Neural progenitor cell (in vitro differentiated cells): ENCODE results near the gene IL1R2. TPM values are rescaled to one million over a fixed set of nuclear protein-coding genes. Genes with fewer than 3 reads are reported as not detected.

Source experiments
- DNase-seq: peaks from one replicate; pipeline ENCODE4 v3.0.0-alpha.2; 2016; ENCODE audit warnings: low spot score
- H2AFZ ChIP-seq: fragments of 200-600 bp; sonication (generic); replicated peaks from 2 replicates; pipeline ENCODE4 v1.6.1; 2016; ENCODE audit warnings: antibody characterized with exemption
- H3F3A ChIP-seq: fragments of 200-600 bp; sonication (generic); 2 replicates; pipeline ENCODE4 v1.6.1; 2016; ENCODE audit warnings: antibody characterized with exemption, low read depth
- H3K27ac ChIP-seq: fragments of 200-600 bp; sonication (generic); 2 replicates; pipeline ENCODE4 v1.5.1; 2016; ENCODE audit warnings: mild to moderate bottlenecking
- H3K27me3 ChIP-seq: fragments of 200-600 bp; sonication (generic); 2 replicates; pipeline ENCODE4 v1.6.1; 2016; ENCODE audit warnings: mild to moderate bottlenecking, moderate library complexity
- H3K36me3 ChIP-seq: fragments of 200-600 bp; sonication (generic); 2 replicates; pipeline ENCODE4 v1.5.1; 2016
- H3K4me1 ChIP-seq: fragments of 200-600 bp; sonication (generic); 2 replicates; pipeline ENCODE4 v1.6.1; 2016; ENCODE audit warnings: mixed run types
- H3K4me2 ChIP-seq: fragments of 200-600 bp; sonication (generic); 2 replicates; pipeline ENCODE4 v1.6.1; 2016
- H3K4me3 ChIP-seq: fragments of 200-600 bp; sonication (generic); 2 replicates; pipeline ENCODE4 v1.5.1; 2016
- H3K79me2 ChIP-seq: fragments of 200-600 bp; sonication (generic); 2 replicates; pipeline ENCODE4 v1.6.1; 2016; ENCODE audit warnings: low read depth
- H3K9ac ChIP-seq: fragments of 200-600 bp; sonication (generic); 2 replicates; pipeline ENCODE4 v1.6.1; 2016
- H3K9me3 ChIP-seq: fragments of 200-600 bp; sonication (generic); 2 replicates; pipeline ENCODE4 v1.5.1; 2016; ENCODE audit warnings: low read depth
- H4K20me1 ChIP-seq: fragments of 200-600 bp; sonication (generic); 2 replicates; pipeline ENCODE4 v1.6.1; 2016; ENCODE audit warnings: low read depth
- H3K27ac Mint-ChIP-seq: 3 replicates; pipeline ENCODE4 v1.8.0; 2021; ENCODE audit warnings: mixed read lengths
- H3K27me3 Mint-ChIP-seq: 2 replicates; pipeline ENCODE4 v1.8.0; 2022; ENCODE audit warnings: low read depth, mild to moderate bottlenecking, inconsistent platforms, moderate library complexity, mixed read lengths; ENCODE audit not compliant: insufficient read depth
- H3K36me3 Mint-ChIP-seq: 3 replicates; pipeline ENCODE4 v1.8.0; 2021; ENCODE audit warnings: mixed read lengths
- H3K4me1 Mint-ChIP-seq: 3 replicates; pipeline ENCODE4 v1.8.0; 2021; ENCODE audit warnings: mixed read lengths
- H3K4me3 Mint-ChIP-seq: 3 replicates; pipeline ENCODE4 v1.8.0; 2021; ENCODE audit warnings: mild to moderate bottlenecking, moderate library complexity, mixed read lengths
- H3K9me3 Mint-ChIP-seq: 3 replicates; pipeline ENCODE4 v1.8.0; 2020; ENCODE audit warnings: mixed read lengths
- CTCF ChIP-seq: fragments of 200-600 bp; sonication (generic); IDR thresholded peaks from 2 replicates; pipeline ENCODE4 v1.5.1; 2017; ENCODE audit warnings: antibody characterized with exemption, mild to moderate bottlenecking
- EZH2 ChIP-seq: fragments of 200-600 bp; sonication (generic); IDR thresholded peaks from 2 replicates; pipeline ENCODE4 v1.6.1; 2017; ENCODE audit warnings: antibody characterized with exemption, mild to moderate bottlenecking, moderate library complexity
- EZH2phosphoT487 ChIP-seq: fragments of 200-600 bp; sonication (generic); IDR thresholded peaks from 2 replicates; pipeline ENCODE4 v1.6.1; 2017; ENCODE audit warnings: antibody characterized with exemption
- total RNA-seq: library from RNA; depleted of rRNA; stranded (reverse); fragments of >200 nt; gene quantifications from 2 replicates; pipeline ENCODE4 v1.2.3, GENCODE V29; 2015; ENCODE audit warnings: low replicate concordance

IL1R2 gene
- total RNA-seq, 1 donor from 2014 or later = not detected

GRCh38 chr2:102061286-102061699, 69.5 kb downstream of the IL1R2 start:
- no peak for DNase-seq
- Mint-ChIP-seq H3K36me3 (no peaks in the 10 kb centered on the region), H3K27me3 (peaks cover 17% of the 10 kb centered on the region), H3K9me3 (no peaks in the 10 kb centered on the region), H3K27ac (no peak overlapping the region), H3K4me3 (no peak overlapping the region), H3K4me1 (peaks cover 66% of the 10 kb centered on the region)
- Histone ChIP-seq H3K79me2 (no peaks in the 10 kb centered on the region), H3K27ac (no peak overlapping the region), H3K9me3 (no peaks in the 10 kb centered on the region), H3F3A (no peaks in the 10 kb centered on the region), H4K20me1 (no peaks in the 10 kb centered on the region), H3K9ac (no peak overlapping the region), H2AFZ (no peak overlapping the region), H3K4me1 (peaks cover 7% of the 10 kb centered on the region), H3K4me2 (no peak overlapping the region), H3K4me3 (no peak overlapping the region), H3K27me3 (no peaks in the 10 kb centered on the region), H3K36me3 (no peaks in the 10 kb centered on the region)
- TF ChIP-seq EZH2 (no peak), CTCF (no peak), EZH2phosphoT487 (no peak)

GRCh38 chr2:102061962-102062795, 70.4 kb downstream of the IL1R2 start:
- Histone ChIP-seq H3K9me3 (no peaks in the 10 kb centered on the region), H3K79me2 (no peaks in the 10 kb centered on the region), H3K9ac (no peak overlapping the region), H3K4me1 (peaks cover 7% of the 10 kb centered on the region), H3K36me3 (no peaks in the 10 kb centered on the region), H4K20me1 (no peaks in the 10 kb centered on the region), H3F3A (no peaks in the 10 kb centered on the region), H3K27ac (no peak overlapping the region), H3K4me3 (no peak overlapping the region), H2AFZ (no peak overlapping the region), H3K4me2 (no peak overlapping the region), H3K27me3 (no peaks in the 10 kb centered on the region)
- peaks cover 15% of the 10 kb centered on the region for H3K27me3 Mint-ChIP-seq
- no peaks in the 10 kb centered on the region for H3K9me3 Mint-ChIP-seq
- H3K4me3 Mint-ChIP-seq = no peak overlapping the region
- TF ChIP-seq CTCF (no peak), EZH2phosphoT487 (no peak), EZH2 (no peak)
- H3K36me3 Mint-ChIP-seq = no peaks in the 10 kb centered on the region
- no peak for DNase-seq
- H3K4me1 Mint-ChIP-seq = peaks cover 60% of the 10 kb centered on the region
- H3K27ac Mint-ChIP-seq = peak overlapping the region; percentile 6

GRCh38 chr2:102062802-102063201, 71.0 kb downstream of the IL1R2 start:
- Histone ChIP-seq H3K27ac (no peak overlapping the region), H3K4me2 (no peak overlapping the region)
- peaks cover 54% of the 10 kb centered on the region for H3K4me1 Mint-ChIP-seq

More at GRCh38 chr2:102062802-102063201, 71.0 kb downstream of the IL1R2 start:
- H3K27ac Mint-ChIP-seq = no peak overlapping the region
- peaks cover 4% of the 10 kb centered on the region for H3K4me1 ChIP-seq
- no peaks in the 10 kb centered on the region for H3K9me3 Mint-ChIP-seq
- no peak overlapping the region for H3K4me3 Mint-ChIP-seq
- no peaks in the 10 kb centered on the region for H3K36me3 ChIP-seq
- H3K27me3 ChIP-seq = no peaks in the 10 kb centered on the region
- no peaks in the 10 kb centered on the region for H3K9me3 ChIP-seq
- no peaks in the 10 kb centered on the region for H3F3A ChIP-seq
- no peak overlapping the region for H3K4me3 ChIP-seq
- DNase-seq = no peak
- no peak for TF ChIP-seq EZH2phosphoT487
- no peak for TF ChIP-seq CTCF
- TF ChIP-seq EZH2 = no peak
- H3K79me2 ChIP-seq = no peaks in the 10 kb centered on the region
- no peak overlapping the region for H3K9ac ChIP-seq
- H3K27me3 Mint-ChIP-seq = peaks cover 15% of the 10 kb centered on the region
- no peak overlapping the region for H2AFZ ChIP-seq
- no peaks in the 10 kb centered on the region for H3K36me3 Mint-ChIP-seq
- no peaks in the 10 kb centered on the region for H4K20me1 ChIP-seq
